ENCODE results near the gene CACNA1C.

CACNA1C gene

GRCh38 chr12:2412305-2412643, 359.5 kb downstream of the CACNA1C start:
- TF ChIP-seq, protein P1, sequence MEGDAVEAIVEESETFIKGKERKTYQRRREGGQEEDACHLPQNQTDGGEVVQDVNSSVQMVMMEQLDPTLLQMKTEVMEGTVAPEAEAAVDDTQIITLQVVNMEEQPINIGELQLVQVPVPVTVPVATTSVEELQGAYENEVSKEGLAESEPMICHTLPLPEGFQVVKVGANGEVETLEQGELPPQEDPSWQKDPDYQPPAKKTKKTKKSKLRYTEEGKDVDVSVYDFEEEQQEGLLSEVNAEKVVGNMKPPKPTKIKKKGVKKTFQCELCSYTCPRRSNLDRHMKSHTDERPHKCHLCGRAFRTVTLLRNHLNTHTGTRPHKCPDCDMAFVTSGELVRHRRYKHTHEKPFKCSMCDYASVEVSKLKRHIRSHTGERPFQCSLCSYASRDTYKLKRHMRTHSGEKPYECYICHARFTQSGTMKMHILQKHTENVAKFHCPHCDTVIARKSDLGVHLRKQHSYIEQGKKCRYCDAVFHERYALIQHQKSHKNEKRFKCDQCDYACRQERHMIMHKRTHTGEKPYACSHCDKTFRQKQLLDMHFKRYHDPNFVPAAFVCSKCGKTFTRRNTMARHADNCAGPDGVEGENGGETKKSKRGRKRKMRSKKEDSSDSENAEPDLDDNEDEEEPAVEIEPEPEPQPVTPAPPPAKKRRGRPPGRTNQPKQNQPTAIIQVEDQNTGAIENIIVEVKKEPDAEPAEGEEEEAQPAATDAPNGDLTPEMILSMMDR (IDR thresholded peaks at IDR 0.05; ENCODE audit: insufficient read depth, low read depth, low read length, missing control alignments), result no peak
- DNase-seq (ENCODE audit: low read depth), result no peak
- H3K4me3 ChIP-seq (ENCODE audit: low read length), result no peak overlapping the region

GRCh38 chr12:2413301-2413700, 360.5 kb downstream of the CACNA1C start:
- no peak for DNase-seq (ENCODE audit: low read depth)
- H3K4me3 ChIP-seq (ENCODE audit: low read length), result no peak overlapping the region
- TF ChIP-seq, protein P1 (IDR thresholded peaks at IDR 0.05; ENCODE audit: insufficient read depth, low read depth, low read length, missing control alignments), result no peak

GRCh38 chr12:2413999-2414792, 361.4 kb downstream of the CACNA1C start:
- TF ChIP-seq, protein P1 (IDR thresholded peaks at IDR 0.05; ENCODE audit: insufficient read depth, low read depth, low read length, missing control alignments), result no peak
- DNase-seq (ENCODE audit: low read depth), result no peak
- H3K4me3 ChIP-seq (ENCODE audit: low read length), result no peak overlapping the region

DNA sequence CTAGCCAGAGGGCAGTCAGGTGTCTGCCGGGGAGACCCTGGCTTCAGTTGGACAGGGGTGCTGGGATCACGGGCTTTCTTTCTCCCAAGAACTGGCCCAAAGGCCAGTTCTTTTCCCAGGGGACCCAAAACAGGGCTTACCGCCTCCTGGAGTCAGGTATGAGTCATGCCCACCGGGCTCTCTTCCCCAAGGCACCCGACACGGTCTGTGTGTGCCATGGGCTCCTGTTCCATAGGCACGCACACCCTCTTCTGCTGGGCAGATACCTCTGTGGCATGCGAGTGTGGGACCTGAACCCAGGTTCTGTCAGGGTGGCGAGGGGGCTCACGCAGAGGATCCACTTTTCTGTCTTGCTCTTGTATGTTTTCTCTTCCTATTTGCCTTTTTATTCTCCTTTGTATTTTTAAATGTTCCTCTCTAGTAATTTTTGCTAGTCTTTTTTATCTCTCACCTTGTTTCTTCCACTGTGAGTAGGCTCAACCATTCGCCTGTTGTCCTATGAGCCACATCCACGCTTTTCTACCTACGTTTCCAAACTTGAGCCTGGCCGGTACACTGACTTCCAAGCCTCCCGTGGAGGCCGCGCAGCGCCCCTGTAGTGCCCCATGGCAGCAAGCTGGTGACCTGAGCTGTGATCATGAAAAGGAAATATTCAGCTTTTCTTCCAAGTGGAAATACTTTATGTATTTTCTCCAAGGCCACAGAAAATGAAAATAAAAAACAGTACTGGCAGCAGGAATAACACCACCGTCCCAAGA, 362.2 kb downstream of the CACNA1C start:
- no peak for DNase-seq (ENCODE audit: low read depth)
- no peak overlapping the region for H3K4me3 ChIP-seq (ENCODE audit: low read length)
- TF ChIP-seq, protein P1 (IDR thresholded peaks at IDR 0.05; ENCODE audit: insufficient read depth, low read depth, low read length, missing control alignments), result no peak

DNA sequence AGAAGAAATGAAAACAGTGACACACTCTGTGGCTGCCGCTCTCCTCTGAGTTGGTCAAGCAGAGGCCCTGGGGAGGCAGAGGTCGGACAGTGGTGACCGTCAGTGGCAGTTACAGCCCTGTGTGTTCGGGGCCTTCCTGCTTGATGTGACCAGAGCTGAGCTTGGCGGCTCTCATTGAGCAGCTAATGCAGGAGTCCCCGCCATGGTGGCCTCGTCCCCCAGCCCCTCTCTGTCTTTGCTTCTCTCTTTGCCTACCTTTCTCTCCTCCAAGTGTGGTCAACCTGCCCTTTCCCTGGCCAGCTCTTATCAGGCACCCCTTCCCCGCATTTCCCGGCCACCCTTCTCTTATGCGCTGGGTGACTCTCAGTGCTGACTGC, 362.8 kb downstream of the CACNA1C start:
- TF ChIP-seq, protein P1 (IDR thresholded peaks at IDR 0.05; ENCODE audit: insufficient read depth, low read depth, low read length, missing control alignments), result no peak
- DNase-seq (ENCODE audit: low read depth), result no peak
- no peak overlapping the region for H3K4me3 ChIP-seq (ENCODE audit: low read length)

- TF ChIP-seq, protein P1 (IDR thresholded peaks at IDR 0.05; ENCODE audit: insufficient read depth, low read depth, low read length, missing control alignments), result no peak
- no peak overlapping the region for H3K4me3 ChIP-seq (ENCODE audit: low read length)
Measured at GRCh38 chr12:2416158-2416557, 363.4 kb downstream of the CACNA1C start.

More at GRCh38 chr12:2416158-2416557, 363.4 kb downstream of the CACNA1C start:
- no peak for DNase-seq (ENCODE audit: low read depth)

Measured in epithelial cell of esophagus (primary cell).